NCI-H524 (cell line): ENCODE results near the gene OSM.

Source experiments
- DNase-seq, 2 experiments: peaks; one replicate each; lab custom pipeline; 2025; lab: John Stamatoyannopoulos, UW

OSM gene

GRCh38 chr22:30262917-30263741 is 3.5 kb downstream of the OSM start:
- peak; percentile 21 to 75 for DNase-seq

- no peak for DNase-seq
These were observed 4.5 kb downstream of the OSM start for GRCh38 chr22:30262112-30262511.

- no peak for DNase-seq
These were observed 5.5 kb downstream of the OSM start for GRCh38 chr22:30261134-30261533.

- DNase-seq: no peak
These were observed 6.0 kb downstream of the OSM start for GRCh38 chr22:30260682-30261081.

- DNase-seq: no peak
These were observed 6.4 kb downstream of the OSM start for GRCh38 chr22:30260276-30260675.

- DNase-seq: no peak
These were observed 12.3 kb downstream of the OSM start for GRCh38 chr22:30254314-30254713.

GRCh38 chr22:30253205-30253852 is 13.3 kb downstream of the OSM start:
- DNase-seq: peak; percentile 64 to 83

- no peak for DNase-seq
These were observed 14.0 kb downstream of the OSM start for GRCh38 chr22:30252411-30253204.

- DNase-seq: no peak
These were observed 14.9 kb downstream of the OSM start for GRCh38 chr22:30251711-30252110.

GRCh38 chr22:30250661-30251267 is 15.9 kb downstream of the OSM start:
- no peak for DNase-seq

GRCh38 chr22:30250039-30250565 is 16.5 kb downstream of the OSM start:
- no peak for DNase-seq

- no peak for DNase-seq
These were observed 17.3 kb downstream of the OSM start for GRCh38 chr22:30249049-30250038.

GRCh38 chr22:30248484-30248883 is 18.2 kb downstream of the OSM start:
- no peak for DNase-seq

GRCh38 chr22:30247974-30248373 is 18.7 kb downstream of the OSM start:
- DNase-seq: no peak

- no peak for DNase-seq
These were observed 19.1 kb downstream of the OSM start for GRCh38 chr22:30247561-30247960.

GRCh38 chr22:30246814-30247376 is 19.8 kb downstream of the OSM start:
- DNase-seq: no peak

- peak; percentile 14 to 52 for DNase-seq
These were observed 20.5 kb downstream of the OSM start, which contains the start of gene LIF for GRCh38 chr22:30245985-30246813. Gene LIF, minus strand, starts transcription at chr22:30246759. Its CDS starts 64 bp downstream, at chr22:30246695.

GRCh38 chr22:30245181-30245984 is 21.3 kb downstream of the OSM start:
- no peak for DNase-seq

GRCh38 chr22:30244641-30245040 is 22.0 kb downstream of the OSM start:
- DNase-seq: no peak
